IMR-90 (cell line): ENCODE data around the gene CRACDL.

Source experiments
- BHLHE40 ChIP-seq: fragments of 150-350 bp; IDR thresholded peaks from 2 replicates; pipeline ENCODE4 v1.6.1; 2016; ENCODE audit warnings: mild to moderate bottlenecking, low read depth, low read length
- MAZ ChIP-seq: IDR thresholded peaks from 2 replicates; pipeline ENCODE4 v1.6.1; 2012; ENCODE audit warnings: low read depth, mild to moderate bottlenecking, low read length, improper control_type of control experiment, moderate library complexity, borderline replicate concordance
- MXI1 ChIP-seq: IDR thresholded peaks from 2 replicates; pipeline ENCODE4 v1.6.1; 2012; ENCODE audit warnings: low read depth, mild to moderate bottlenecking, low read length, moderate library complexity, borderline replicate concordance
- POLR2A ChIP-seq: IDR thresholded peaks from 2 replicates; pipeline ENCODE4 v1.6.1; 2012; ENCODE audit warnings: mild to moderate bottlenecking, low read depth, low read length
- SMC3 ChIP-seq: fragments of 150-350 bp; IDR thresholded peaks from 2 replicates; pipeline ENCODE4 v1.6.1; 2016; ENCODE audit warnings: low read depth, mild to moderate bottlenecking, antibody characterized with exemption, low read length, moderate library complexity
- TF ChIP-seq, protein P1 (sequence below): conservative IDR thresholded peaks from 2 replicates; pipeline ENCODE4 v1.5.1; 2012; ENCODE audit warnings: mild to moderate bottlenecking, low read depth, low read length, improper control_type of control experiment
- TF ChIP-seq, protein P2 (sequence below): fragments of 150-350 bp; IDR thresholded peaks from 2 replicates; pipeline ENCODE4 v1.6.1; 2017; ENCODE audit warnings: mild to moderate bottlenecking, antibody characterized with exemption, low read length, low read depth

DNA sequence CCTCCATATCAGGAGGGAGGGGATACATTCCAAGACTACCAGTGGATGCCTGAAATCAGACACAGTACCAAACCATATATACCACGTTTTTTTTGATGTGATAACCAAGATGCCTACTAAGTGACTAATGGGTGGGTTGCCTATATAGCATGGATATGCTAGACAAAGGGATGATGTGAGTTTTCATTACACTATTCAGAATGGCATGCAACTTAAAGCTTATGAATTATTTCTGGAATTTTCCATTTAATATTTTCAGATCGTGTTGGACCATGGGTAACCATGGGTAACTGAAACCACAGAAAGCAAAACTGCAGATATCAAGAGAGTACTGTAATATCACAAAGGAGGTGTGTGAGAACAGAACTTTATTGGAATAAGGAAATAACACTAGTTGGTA, 39.6 kb upstream of the CRACDL start:
- TF ChIP-seq, protein P1, sequence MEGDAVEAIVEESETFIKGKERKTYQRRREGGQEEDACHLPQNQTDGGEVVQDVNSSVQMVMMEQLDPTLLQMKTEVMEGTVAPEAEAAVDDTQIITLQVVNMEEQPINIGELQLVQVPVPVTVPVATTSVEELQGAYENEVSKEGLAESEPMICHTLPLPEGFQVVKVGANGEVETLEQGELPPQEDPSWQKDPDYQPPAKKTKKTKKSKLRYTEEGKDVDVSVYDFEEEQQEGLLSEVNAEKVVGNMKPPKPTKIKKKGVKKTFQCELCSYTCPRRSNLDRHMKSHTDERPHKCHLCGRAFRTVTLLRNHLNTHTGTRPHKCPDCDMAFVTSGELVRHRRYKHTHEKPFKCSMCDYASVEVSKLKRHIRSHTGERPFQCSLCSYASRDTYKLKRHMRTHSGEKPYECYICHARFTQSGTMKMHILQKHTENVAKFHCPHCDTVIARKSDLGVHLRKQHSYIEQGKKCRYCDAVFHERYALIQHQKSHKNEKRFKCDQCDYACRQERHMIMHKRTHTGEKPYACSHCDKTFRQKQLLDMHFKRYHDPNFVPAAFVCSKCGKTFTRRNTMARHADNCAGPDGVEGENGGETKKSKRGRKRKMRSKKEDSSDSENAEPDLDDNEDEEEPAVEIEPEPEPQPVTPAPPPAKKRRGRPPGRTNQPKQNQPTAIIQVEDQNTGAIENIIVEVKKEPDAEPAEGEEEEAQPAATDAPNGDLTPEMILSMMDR, result no peak
- no peak for TF ChIP-seq BHLHE40
- TF ChIP-seq POLR2A, result no peak
- TF ChIP-seq, protein P2, sequence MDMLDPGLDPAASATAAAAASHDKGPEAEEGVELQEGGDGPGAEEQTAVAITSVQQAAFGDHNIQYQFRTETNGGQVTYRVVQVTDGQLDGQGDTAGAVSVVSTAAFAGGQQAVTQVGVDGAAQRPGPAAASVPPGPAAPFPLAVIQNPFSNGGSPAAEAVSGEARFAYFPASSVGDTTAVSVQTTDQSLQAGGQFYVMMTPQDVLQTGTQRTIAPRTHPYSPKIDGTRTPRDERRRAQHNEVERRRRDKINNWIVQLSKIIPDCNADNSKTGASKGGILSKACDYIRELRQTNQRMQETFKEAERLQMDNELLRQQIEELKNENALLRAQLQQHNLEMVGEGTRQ, result no peak
- no peak for TF ChIP-seq MXI1
- no peak for TF ChIP-seq SMC3
- no peak for TF ChIP-seq MAZ
